ENCODE results near the gene FOXN1.

The FOXN1 gene

DNA sequence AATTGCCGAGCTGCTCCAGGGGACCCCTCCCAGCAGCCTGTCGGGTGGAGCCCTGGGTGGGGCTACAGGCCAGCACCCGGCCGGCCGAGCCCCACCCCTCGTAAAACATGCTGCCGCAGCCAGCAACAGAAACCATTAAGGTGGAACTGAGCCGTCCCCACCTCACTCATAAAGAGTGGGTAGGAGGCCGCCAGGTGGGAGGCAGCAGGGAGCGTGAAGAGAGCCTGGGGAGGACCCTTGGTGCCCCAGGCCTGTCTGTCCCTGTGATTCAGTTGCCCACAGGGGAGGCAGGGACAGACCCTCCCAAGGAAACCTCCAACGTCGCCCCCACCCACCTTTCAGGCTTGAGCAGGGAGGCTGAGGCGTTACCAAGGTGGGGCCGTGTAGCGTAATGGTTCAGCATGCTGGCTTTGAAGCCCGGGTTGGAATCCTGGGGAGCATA is 8.4 kb downstream of the FOXN1 start:
- H2AFZ ChIP-seq (ENCODE audit: low read depth, low read length, severe bottlenecking) = no peak overlapping the region
- no peaks in the 10 kb centered on the region for H3K79me2 ChIP-seq (ENCODE audit: insufficient read depth, low read length)
- TF ChIP-seq EZH2phosphoT487 (conservative IDR thresholded peaks at IDR 0.05; ENCODE audit: low read length) (no peak), CTCF (IDR thresholded peaks at IDR 0.05; ENCODE audit: insufficient read depth, low read length, poor library complexity, severe bottlenecking) (no peak)
- no peak overlapping the region for H3K4me3 ChIP-seq (ENCODE audit: insufficient read depth, low read length, poor library complexity, severe bottlenecking)
- no peak overlapping the region for H3K9ac ChIP-seq (ENCODE audit: low read length)
- no peaks in the 10 kb centered on the region for H3F3A ChIP-seq (ENCODE audit: insufficient read depth)
- H3K36me3 ChIP-seq (ENCODE audit: low read length) = no peaks in the 10 kb centered on the region
- H4K20me1 ChIP-seq (ENCODE audit: low read depth, low read length) = no peaks in the 10 kb centered on the region
- H3K27me3 ChIP-seq (ENCODE audit: low read length) = no peaks in the 10 kb centered on the region
- no peaks in the 10 kb centered on the region for H3K9me2 ChIP-seq (replicated peaks; ENCODE audit: insufficient read depth, low read length)
- no peak overlapping the region for H3K4me2 ChIP-seq (ENCODE audit: low read depth, low read length, poor library complexity, severe bottlenecking)
- no peak overlapping the region for H3K27ac ChIP-seq (ENCODE audit: low read depth, low read length)
- peaks cover 11% of the 10 kb centered on the region; the same call in 1 of the 2 replicates for H3K9me3 ChIP-seq (ENCODE audit: insufficient read depth, low read length)

DNA sequence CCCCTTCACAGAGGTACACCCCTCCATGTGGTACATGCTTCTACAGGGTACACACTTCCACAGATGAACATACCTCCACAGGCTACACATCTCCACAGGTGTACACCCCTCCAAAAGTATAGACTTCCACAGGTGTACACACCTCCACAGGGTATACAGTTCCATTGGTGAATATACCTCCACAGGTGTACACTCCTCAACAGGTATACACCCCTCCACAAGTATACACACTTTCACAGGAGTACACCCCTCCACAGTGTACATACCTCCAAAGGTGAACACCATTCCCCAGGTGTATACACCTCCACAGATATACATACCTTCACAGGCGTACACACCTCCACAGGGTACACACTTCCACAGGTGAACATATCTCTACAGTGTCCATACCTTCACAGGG is 9.4 kb downstream of the FOXN1 start:
- TF ChIP-seq CTCF (IDR thresholded peaks at IDR 0.05; ENCODE audit: insufficient read depth, low read length, poor library complexity, severe bottlenecking) (no peak), EZH2phosphoT487 (conservative IDR thresholded peaks at IDR 0.05; ENCODE audit: low read length) (no peak)
- no peaks in the 10 kb centered on the region for H3K9me2 ChIP-seq (replicated peaks; ENCODE audit: insufficient read depth, low read length)
- no peaks in the 10 kb centered on the region for H3K36me3 ChIP-seq (ENCODE audit: low read length)
- no peak overlapping the region for H3K27ac ChIP-seq (ENCODE audit: low read depth, low read length)
- peaks cover 11% of the 10 kb centered on the region; the same call in 1 of the 2 replicates for H3K9me3 ChIP-seq (ENCODE audit: insufficient read depth, low read length)
- no peak overlapping the region for H3K4me2 ChIP-seq (ENCODE audit: low read depth, low read length, poor library complexity, severe bottlenecking)
- H3F3A ChIP-seq (ENCODE audit: insufficient read depth) = no peaks in the 10 kb centered on the region
- H3K4me3 ChIP-seq (ENCODE audit: insufficient read depth, low read length, poor library complexity, severe bottlenecking) = no peak overlapping the region
- no peak overlapping the region for H2AFZ ChIP-seq (ENCODE audit: low read depth, low read length, severe bottlenecking)
- no peak overlapping the region for H3K9ac ChIP-seq (ENCODE audit: low read length)
- H4K20me1 ChIP-seq (ENCODE audit: low read depth, low read length) = no peaks in the 10 kb centered on the region
- H3K79me2 ChIP-seq (ENCODE audit: insufficient read depth, low read length) = no peaks in the 10 kb centered on the region
- H3K27me3 ChIP-seq (ENCODE audit: low read length) = no peaks in the 10 kb centered on the region

DNA sequence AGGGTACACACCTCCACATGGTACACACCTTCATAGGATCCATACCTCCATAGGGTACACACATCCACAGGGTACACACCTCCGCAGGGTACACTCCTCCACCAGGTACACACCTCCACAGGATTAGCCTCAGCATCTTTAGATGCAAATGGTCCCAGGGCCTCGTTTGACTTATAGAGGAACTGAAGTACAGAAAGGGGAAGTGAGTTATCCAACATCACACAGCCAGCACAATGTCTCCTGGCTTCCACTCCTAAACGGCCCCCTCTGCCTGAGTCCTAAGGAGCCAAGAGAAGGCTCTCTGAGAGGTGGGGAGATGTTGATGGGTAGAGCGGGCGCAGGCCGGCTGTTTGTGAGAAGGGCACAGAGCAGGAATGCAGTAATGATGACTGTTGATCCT is 12.0 kb downstream of the FOXN1 start:
- H3K27me3 ChIP-seq (ENCODE audit: low read length) = no peaks in the 10 kb centered on the region
- no peaks in the 10 kb centered on the region for H3K36me3 ChIP-seq (ENCODE audit: low read length)
- H3K4me2 ChIP-seq (ENCODE audit: low read depth, low read length, poor library complexity, severe bottlenecking) = no peak overlapping the region

More for the DNA sequence above, 12.0 kb downstream of the FOXN1 start:
- TF ChIP-seq EZH2phosphoT487 (conservative IDR thresholded peaks at IDR 0.05; ENCODE audit: low read length) (no peak), CTCF (IDR thresholded peaks at IDR 0.05; ENCODE audit: insufficient read depth, low read length, poor library complexity, severe bottlenecking) (no peak)
- Histone ChIP-seq H3K79me2 (ENCODE audit: insufficient read depth, low read length) (no peaks in the 10 kb centered on the region), H3K9me2 (replicated peaks; ENCODE audit: insufficient read depth, low read length) (no peaks in the 10 kb centered on the region), H4K20me1 (ENCODE audit: low read depth, low read length) (no peaks in the 10 kb centered on the region), H3K9ac (ENCODE audit: low read length) (no peak overlapping the region), H3K27ac (ENCODE audit: low read depth, low read length) (no peak overlapping the region), H2AFZ (ENCODE audit: low read depth, low read length, severe bottlenecking) (no peak overlapping the region), H3F3A (ENCODE audit: insufficient read depth) (no peaks in the 10 kb centered on the region), H3K4me3 (ENCODE audit: insufficient read depth, low read length, poor library complexity, severe bottlenecking) (no peak overlapping the region), H3K9me3 (ENCODE audit: insufficient read depth, low read length) (peaks cover 11% of the 10 kb centered on the region; the same call in 1 of the 2 replicates)
